ENCODE data around the gene LAMC3. TPM values are rescaled to one million over a fixed set of nuclear protein-coding genes. Genes with fewer than 3 reads are reported as not detected.

Gene LAMC3
- total RNA-seq, 1 donor = 0.43 TPM

- DNase-seq (ENCODE audit: low read depth) = no peak
- no peak overlapping the region for H3K4me3 ChIP-seq (ENCODE audit: low read depth, low read length)
- TF ChIP-seq CTCF (IDR thresholded peaks at IDR 0.05; ENCODE audit: insufficient read depth, low read depth, low read length) = no peak
Measured at GRCh38 chr9:131085370-131086122, 76.6 kb downstream of the LAMC3 start.

GRCh38 chr9:131087354-131087893 is 78.5 kb downstream of the LAMC3 start:
- no peak for DNase-seq (ENCODE audit: low read depth)
- TF ChIP-seq CTCF (IDR thresholded peaks at IDR 0.05; ENCODE audit: insufficient read depth, low read depth, low read length) = no peak
- no peak overlapping the region for H3K4me3 ChIP-seq (ENCODE audit: low read depth, low read length)

GRCh38 chr9:131090025-131090787 is 81.2 kb downstream of the LAMC3 start:
- no peak for DNase-seq (ENCODE audit: low read depth)
- no peak overlapping the region for H3K4me3 ChIP-seq (ENCODE audit: low read depth, low read length)

GRCh38 chr9:131091352-131091992 is 82.5 kb downstream of the LAMC3 start:
- no peak for TF ChIP-seq CTCF (IDR thresholded peaks at IDR 0.05; ENCODE audit: insufficient read depth, low read depth, low read length)

More at GRCh38 chr9:131090025-131090787, 81.2 kb downstream of the LAMC3 start:
- TF ChIP-seq CTCF (IDR thresholded peaks at IDR 0.05; ENCODE audit: insufficient read depth, low read depth, low read length) = no peak

GRCh38 chr9:131092030-131092429 is 83.1 kb downstream of the LAMC3 start:
- no peak overlapping the region for H3K4me3 ChIP-seq (ENCODE audit: low read depth, low read length)
- TF ChIP-seq CTCF (IDR thresholded peaks at IDR 0.05; ENCODE audit: insufficient read depth, low read depth, low read length) = no peak
- no peak for DNase-seq (ENCODE audit: low read depth)

More at GRCh38 chr9:131091352-131091992, 82.5 kb downstream of the LAMC3 start:
- DNase-seq (ENCODE audit: low read depth) = no peak
- no peak overlapping the region for H3K4me3 ChIP-seq (ENCODE audit: low read depth, low read length)

- TF ChIP-seq CTCF (IDR thresholded peaks at IDR 0.05; ENCODE audit: insufficient read depth, low read depth, low read length) = no peak
- DNase-seq (ENCODE audit: low read depth) = no peak
- H3K4me3 ChIP-seq (ENCODE audit: low read depth, low read length) = no peak overlapping the region
Measured at GRCh38 chr9:131092548-131093440, 83.8 kb downstream of the LAMC3 start.
